ENCODE measurements around the gene CIT.

The CIT gene

DNA sequence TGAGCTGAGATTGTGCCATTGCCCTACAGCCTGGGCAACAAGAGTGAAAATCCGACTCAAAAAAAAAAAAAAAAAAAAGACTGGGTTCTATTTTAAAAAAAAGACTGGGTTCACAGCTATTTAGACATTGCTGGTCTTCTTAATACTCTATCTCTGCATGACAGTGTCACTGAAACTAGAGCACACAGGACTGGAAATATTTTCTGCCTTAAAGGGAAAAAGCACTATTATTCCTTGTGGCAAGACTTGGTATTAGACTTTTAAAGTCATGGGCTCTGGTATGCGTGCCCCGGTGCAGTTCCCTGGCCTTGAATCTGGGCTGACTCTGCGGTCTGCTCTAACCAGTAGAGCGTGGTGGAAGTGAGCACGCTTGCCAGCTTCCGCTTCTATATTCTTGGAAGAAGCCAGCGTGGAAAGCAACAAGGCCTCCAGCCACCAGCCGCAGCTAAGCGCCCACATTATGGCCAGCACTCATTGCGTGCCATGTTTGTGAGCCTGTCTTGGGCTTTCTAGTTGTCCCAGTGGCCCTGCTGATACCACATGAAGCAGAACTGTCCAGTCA is 177.8 kb downstream of the CIT start:
- no peak for DNase-seq (ENCODE audit: low read depth)

DNA sequence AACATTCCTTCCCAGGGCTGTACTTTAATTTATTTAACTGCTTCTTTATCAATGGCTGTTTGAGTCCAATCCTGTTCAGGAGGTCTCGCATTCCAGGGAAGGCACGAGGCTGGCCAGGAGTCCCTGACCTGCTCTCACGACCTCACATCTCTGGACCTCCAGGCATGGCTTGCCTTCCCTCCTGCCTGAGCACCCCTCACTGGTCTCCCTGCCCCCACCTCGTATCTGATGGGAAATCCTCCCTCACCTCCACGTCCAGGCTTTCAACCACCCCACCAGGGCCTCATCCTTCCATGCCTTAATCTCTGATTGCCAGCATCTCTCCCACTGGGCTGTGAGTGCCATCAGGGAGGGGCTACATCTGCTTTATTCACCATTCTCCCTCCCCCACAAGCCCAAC is 180.2 kb downstream of the CIT start:
- no peak for DNase-seq (ENCODE audit: low read depth)

DNA sequence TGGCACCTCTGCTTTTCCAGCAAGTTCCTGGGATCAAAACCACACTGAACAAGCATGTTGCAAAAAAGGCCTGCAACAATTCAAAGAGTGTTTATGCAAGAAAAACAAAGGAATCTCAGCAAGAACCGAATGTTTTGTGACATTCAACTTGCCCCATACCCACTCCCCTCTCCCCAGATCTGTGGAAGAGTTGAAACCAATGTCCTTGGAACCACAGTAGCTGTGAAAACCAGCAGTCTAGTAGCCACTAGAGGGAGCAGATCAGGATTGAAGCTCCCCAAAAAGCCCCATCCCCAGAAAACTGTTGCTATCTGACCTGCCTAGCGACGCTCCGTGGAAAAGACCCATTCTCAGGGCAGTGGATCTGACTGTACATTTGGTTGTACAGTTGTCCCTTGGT is 182.1 kb downstream of the CIT start:
- DNase-seq (ENCODE audit: low read depth) = peak; percentile 53

DNA sequence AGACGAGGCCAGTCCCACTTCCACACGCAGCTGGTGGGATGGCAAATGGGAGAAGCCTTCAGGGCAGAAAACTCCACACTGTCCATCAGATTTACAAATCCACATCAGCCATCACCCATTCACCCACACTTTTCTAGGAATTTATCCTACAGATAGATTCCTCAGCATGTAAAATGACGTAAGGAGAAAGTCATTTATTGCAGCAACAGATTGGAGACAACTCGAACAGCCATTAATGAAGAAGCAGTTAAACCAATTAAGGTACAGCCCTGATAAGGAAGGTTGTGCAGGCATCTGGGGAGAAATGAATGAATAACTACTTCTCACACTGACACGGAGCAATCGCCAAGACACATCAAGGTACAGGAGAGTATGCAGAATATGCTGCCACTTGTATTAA is 183.0 kb downstream of the CIT start:
- DNase-seq (ENCODE audit: low read depth) = peak; percentile 68

DNA sequence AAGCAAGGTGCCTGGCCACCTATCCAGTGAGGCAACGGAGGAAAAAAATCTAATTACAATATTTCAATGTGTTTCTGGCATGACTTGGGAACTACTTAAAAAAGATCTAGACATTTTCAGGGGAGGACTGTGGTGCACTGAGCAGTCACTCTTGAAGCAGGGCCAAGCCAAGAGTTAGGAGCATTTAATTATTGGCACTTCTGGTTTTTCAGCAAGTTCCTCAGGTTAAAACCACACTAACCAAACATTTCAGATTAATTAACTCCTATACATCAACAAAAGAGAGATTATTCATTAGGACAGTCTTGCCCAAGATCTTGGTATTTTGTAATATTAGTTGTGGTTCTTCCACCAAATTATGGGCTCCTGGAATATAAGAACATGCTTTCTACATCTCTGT is 183.6 kb downstream of the CIT start:
- DNase-seq (ENCODE audit: low read depth) = peak; percentile 70

DNA sequence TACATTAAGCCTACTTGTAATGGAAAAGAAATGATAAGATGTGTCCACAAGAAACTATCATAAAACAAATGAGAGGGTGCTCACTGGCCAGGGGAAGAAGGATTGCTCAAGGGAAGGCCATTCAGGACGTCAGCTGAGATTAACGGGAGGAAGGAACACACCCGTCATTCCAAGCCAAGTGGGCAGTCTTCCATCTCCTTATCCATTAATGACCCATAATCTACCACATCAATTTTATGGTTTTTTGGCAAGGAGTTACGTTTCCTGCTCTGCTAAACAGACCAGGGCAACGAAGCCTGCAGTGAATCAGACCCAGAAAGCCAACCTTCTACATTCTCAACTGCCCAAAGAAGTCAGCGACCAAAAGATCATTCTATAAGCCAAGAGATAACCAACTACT is 184.1 kb downstream of the CIT start:
- peak; percentile 100 for DNase-seq (ENCODE audit: low read depth)

DNA sequence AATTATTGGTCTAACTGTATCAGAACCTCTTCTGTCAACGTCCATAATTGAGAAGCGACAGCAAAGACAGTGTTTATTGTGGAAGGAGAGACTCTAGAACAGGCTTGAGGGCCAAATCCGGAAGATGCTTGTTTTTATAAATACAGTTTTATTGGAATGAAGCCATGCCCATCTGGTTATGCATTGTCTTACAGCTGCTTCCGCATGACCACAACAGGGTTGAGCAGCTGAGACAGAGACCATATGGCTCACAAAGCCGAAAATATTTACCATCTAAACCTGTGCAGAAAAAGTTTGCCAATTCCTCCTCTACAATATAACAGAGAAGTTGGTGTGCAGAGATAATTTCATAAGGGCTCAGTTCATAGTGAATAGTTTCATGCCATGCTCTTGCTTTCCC is 184.7 kb downstream of the CIT start:
- no peak for DNase-seq (ENCODE audit: low read depth)

DNA sequence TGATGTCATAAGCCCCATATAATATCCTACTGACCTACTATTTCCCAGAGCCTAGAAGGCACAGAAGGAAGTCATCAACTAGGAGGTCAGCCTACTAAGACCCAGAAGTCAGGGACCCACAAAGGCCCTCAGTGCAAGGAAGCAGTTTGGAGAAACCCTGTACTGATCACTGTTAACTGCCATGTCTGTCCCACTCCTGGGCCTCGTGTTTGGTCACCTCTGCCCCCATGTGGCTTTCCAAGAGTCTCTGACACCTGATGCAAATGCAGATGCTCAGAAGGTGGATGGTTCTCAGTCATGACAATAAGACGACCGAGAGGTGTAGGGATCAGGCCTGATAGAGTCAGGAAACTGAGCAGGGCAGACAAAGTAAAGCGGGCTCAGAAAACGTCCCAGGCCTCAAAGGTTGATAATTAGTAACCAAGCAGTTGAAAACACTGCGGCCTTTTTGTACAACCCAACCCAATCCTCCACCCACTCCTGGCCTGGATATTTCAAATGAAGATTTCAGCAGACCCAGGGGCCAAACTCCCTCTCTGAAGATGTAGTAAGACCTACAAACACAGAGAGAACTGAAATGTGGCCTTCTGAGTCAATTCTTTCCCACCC is 185.8 kb downstream of the CIT start:
- no peak for DNase-seq (ENCODE audit: low read depth)

DNA sequence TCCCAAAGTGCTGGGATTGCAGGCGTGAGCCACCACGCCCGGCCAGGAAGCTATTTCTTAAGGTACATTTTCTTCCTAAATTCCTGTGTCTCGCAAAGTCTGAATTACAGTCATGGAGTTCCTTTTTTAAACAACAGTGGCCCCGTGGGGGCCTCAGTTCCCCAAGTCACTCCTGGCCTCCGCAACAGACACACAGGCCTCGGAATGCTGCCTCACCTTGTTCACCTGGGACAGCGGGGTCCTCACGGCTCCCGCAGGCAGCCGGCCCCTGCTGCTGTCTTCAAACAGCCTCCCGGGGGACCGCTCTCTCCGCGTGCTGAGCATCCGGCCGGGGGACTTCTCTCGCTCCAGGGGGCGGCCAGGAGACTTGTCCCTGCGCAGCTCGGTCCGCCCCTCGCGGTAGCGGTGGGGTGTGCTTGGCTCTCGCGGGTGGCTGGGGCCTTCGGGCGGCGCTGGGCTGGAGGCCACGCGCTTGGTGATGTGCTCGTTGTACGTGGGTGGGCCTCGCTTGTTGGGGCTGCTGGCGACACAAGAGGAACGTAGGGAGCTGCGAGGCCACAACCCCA is 187.1 kb downstream of the CIT start:
- no peak for DNase-seq (ENCODE audit: low read depth)

DNA sequence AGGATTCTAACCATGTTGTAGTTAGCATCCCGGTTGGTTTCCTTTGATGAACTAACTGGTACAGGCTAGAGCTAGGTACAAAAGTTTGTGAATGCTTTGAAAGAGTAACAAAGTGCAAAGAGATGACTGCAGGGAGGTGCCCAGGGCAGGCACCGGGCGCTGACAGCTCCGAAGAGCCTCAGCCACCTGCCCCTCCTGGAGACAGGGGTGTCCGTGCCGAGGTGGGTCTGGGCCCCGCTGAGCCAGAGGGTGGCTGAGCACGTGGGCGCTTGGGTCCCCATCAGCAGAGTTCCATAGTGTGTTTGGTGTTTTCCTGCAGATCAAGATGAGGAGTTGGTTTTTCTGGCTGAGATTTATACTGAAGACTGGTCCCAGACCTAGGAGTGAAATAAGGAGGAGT is 189.2 kb downstream of the CIT start:
- no peak for DNase-seq (ENCODE audit: low read depth)

DNA sequence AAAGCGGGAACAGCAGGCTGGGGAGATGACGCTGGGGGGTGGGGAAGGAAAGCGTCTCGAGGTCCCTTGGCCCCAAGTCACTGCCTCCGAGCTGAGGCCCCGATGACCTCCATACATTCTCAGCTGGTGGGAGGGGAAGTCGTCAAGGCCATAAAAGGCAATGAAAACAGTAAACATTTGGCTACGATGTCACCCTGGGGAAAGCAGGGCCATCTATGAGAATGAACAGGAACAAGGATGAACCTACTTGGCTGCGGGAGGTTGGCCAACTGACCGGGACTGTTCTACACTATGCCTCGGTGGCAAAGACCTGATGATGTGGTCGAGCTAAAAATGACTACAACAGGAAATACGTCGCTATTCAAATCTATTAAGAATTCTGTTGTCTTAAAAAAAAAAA is 189.7 kb downstream of the CIT start:
- no peak for DNase-seq (ENCODE audit: low read depth)

DNA sequence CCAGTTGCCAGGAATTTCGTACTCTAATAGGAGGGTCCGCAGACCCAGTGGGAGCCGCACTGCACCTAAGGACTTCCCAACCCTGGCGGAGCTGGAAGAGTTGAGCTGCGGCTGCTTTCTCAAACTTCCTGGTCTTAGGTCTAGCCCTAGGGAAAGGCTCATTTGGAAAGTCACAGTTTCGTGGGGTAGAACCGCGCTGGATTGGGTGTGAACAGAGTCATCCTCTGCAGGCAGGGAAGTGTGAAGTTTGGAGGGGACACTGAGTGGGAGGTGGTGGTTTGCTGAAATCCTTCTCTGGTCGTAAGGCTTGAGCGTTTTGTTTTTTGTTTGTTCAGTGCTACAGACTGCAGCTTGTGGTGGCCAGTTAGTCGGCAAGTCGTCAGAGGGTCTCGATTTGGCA is 190.3 kb downstream of the CIT start:
- no peak for DNase-seq (ENCODE audit: low read depth)

DNA sequence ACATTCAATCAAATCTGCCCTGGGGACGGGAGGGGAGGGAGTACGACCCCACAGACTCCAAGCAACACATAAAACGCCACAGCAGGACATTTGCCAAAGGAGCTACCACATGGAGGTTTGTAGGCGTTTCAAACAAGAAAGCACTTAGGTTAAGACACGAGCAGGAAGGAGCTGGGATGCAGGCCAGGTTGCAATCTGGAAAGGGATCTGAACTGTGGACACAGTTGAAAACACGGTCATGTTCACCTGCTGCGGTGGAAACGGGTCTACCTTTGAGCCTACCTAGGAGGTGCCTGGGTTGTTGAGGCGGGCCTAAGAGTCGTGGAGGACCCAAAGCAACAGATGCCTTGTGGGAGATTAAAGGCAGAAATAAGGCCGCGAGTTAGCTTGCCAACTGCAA is 190.8 kb downstream of the CIT start:
- no peak for DNase-seq (ENCODE audit: low read depth)

DNA sequence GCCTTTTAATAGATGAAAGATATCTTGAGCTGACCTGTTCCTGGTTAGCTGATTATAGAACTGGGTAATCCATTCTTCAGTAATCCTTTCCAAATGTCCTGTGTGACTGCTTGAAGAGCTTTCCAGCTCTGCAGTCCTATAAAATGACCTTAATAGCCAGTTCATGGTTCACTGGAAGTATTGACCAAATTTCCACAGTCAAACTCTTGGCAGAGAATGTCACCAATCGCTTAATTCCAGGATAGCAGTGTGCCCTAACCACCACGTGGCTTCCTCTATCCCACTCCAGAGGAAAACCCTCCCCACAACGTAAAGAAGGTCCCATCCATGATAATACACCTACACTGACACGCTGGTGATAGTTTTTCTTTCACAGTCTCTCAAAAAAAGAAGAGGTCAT is 191.7 kb downstream of the CIT start:
- DNase-seq (ENCODE audit: low read depth) = no peak

DNA sequence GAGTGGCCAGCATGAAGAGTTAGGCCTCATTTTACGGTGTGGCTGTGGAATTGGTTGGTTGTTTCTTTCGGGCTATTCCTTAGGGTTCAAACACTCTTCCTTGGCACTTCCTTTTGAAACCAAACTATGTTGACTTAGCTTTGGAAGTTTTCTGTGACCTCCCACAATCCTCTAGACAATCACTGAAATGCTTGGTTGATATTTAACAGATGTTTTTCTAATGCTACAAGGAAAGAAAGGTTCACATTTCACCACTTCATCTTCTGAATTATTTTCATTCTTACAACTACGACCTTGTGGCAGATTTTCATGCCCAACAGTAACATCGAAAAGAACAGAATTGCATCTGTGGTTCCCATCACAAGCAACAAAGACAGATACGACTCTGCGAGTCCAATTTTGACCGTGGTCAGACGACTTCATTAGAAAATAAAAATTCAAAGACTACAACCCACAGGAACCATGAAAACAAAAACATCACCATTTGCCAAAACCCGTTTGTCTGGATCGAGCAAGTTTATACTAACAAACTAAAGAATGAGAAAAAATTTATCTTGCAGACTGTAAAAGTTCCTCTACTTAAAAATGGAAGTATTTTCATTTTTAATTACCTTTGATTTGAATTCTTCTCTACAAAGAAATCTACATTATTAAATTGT is 192.3 kb downstream of the CIT start:
- DNase-seq (ENCODE audit: low read depth) = no peak

DNA sequence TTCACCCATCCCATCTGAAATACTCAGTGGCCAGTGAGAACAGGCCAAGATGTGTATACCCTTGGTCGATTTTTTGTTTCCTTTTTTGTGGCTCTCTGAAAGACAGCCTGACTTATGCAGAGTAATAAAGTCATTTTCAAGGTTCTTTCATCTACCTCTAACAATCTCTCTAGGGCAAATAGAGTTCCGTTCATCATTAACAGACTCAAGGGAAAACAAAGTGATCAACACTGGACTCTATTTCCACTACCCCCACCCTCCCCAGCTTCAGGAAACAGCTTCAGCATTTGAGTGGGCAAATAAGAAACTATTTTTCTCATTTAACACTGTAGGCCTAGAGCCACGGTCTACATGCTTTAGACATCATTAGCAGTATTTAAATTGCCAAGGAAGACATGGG is 193.3 kb downstream of the CIT start:
- DNase-seq (ENCODE audit: low read depth) = no peak

DNA sequence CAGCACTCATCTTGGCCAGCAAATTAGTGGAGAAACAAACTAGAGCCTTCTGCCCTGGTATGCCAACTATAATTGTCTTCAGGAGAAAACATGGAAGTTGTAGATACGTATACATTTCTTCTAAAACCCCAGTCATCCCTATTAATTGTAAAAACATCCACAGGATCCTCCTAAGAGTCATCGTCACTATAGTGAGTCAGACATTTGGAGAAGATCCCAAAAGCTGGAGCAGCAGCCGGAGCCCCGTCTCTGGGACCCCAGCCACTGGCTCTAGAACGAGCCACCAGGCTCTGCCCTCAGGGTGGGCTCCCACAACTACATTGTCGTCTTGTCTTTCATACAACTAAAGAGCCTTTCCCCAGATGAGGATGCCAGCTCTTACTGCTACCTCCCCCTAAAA is 193.7 kb downstream of the CIT start:
- DNase-seq (ENCODE audit: low read depth) = no peak

DNA sequence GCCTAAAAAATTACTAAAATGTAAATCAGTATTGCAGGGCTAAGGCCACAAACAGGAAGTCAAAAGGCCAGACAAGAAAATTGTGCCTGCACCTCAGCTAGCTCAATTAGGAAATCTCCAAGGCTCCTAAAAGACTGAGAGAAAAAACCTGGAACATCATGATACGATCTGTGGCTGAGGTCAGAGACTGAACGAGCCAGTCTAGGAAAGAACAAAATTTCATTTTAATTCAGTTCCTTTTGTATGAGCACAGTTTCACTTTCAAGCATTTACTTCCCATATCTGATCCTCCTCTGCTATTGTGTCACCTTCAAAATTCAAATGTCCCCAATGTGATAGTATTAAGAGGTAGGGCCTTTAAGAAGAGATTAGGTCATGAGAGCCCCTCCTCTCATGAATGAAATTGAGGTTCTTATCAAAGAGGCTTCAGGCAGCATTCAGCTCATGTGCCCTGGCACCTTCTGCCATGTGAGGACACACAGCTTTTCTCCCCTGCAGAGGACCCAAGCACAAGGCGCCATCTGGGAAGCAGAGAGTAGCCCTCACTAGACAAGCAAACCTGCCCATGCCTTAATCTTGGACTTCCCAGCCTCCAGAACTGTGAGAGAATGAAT is 194.4 kb downstream of the CIT start:
- no peak for DNase-seq (ENCODE audit: low read depth)

DNA sequence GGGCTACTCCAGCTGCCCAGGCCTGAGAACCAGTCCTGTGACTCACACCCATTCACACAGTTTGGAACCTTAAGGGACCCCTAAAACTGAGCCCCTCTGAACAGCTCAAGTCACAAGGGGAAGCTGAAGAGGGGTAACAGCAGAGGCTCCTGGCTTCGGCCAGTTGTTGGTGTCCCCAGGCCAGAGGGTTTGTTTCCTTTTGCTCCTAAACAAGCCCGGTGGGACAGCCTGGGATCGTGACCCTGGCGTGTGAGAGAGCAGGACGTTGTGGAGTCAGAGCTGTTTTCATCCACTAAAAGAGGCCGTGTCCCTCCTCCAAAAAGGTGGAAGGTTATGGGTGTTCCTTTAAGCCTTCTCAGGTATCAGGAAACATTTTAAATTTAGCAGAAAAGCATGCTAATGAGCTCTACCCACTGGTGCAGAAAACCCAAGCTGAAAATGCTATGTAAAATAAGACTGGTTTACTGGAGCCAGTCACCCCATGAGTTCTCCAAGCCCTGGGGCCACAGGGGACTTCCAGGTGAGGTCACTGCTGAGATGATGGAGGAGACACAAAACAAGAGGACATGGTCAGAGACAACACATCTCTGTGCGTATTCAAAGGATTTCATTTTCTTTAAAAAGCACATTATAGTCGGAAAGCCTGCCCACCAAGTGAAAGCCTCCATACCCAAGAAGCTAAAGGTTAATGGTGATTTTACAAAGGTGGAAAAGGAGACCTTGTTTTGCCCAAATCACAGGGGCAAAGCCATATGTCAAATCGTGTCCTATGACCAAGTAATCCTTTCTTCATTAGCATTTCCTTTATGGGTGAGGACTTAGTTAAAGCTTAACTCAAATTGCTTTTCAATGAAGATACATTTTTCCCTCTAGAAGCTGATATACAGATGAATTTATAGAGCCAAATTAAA is 195.1 kb downstream of the CIT start:
- DNase-seq (ENCODE audit: low read depth) = no peak

DNA sequence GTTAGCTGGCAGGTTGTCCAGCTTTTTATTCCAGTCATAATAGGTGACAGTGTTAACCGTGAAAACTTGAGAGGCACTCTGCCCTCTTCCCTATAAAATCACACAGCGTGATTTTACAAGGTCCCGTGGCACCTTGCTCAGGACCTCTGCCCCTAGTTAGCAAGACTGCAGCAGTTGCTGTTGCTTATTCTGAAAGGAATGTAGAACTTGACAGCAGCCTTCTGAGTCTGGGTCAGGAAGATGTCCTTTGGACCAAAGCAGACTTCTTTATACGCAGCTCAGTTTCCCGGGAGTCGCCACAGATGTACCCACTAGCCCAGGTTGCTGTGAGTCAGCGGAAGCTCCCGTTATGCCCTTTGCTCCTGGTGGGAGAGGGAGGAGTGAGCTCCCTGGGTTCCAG is 196.0 kb downstream of the CIT start:
- no peak for DNase-seq (ENCODE audit: low read depth)

DNA sequence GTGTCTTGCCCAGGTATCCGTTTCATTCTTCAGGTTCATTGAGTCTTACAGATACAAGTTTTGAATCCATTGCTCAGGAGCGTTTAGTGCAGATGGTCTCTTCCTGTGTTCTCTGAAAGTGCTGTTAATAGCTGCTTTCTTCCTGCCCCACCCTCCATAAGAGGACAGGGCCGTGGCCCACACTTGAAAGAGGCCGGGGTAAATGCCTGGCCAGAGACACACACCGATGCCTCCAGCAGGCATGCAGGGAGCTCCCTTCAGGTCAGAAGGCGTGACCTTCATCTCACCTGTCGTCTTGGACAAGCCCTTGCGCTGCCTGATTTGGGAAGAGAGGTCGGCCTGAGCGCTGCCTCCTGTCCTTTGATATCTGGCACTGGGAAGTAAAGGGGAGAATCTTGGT is 197.6 kb downstream of the CIT start:
- DNase-seq (ENCODE audit: low read depth) = no peak

DNA sequence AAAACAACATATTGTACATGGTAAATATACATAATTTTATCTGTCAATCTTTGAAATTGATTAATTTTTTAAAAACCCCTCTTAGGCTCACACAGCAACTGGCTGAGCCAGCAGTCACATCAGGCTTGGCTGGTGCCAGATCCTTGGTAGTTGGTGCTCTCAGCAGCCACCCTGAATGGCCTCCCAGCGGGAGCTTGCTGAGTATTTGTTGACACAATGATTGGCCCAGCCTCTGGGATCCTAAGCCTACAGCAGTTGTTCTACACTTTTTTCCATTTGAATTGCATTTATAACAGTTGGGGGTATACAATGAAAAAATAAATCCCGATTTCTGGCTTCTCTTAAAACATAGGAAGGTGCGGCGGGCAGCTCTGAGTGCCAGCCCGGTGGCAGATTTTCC is 198.0 kb downstream of the CIT start:
- DNase-seq (ENCODE audit: low read depth) = no peak

Data from amniotic epithelial cell (primary cell).